Panc1 (cell line): ENCODE results near the gene TREM2. TPM values are rescaled to one million over a fixed set of nuclear protein-coding genes. Genes with fewer than 3 reads are reported as not detected.

ENCODE experiments used
- ATAC-seq: fragments of 200-7000 bp; cut with Tn5 transposase; 2 replicates; pipeline ENCODE4 v1.9.1; 2020; ENCODE audit warnings: mild to moderate bottlenecking, moderate library complexity
- BruUV-seq: library from RNA; stranded (reverse); fragments of 400-500 nt; replicated peaks from 2 replicates; lab custom pipeline; 2021; lab: Mats Ljungman, UMichigan
- CTCF ChIA-PET: fragments of 300-600 bp; sonication (Branson Sonifier 250); formaldehyde crosslinking; loops from one replicate; lab custom pipeline; 2022; ENCODE audit warnings: antibody characterized with exemption; lab: Charles Lee
- POLR2A ChIA-PET: fragments of 300-600 bp; sonication (Branson Sonifier 250); formaldehyde crosslinking; loops from one replicate; lab custom pipeline; 2022; ENCODE audit warnings: antibody characterized with exemption; lab: Charles Lee
- DNase-seq: peaks from one replicate; pipeline ENCODE4 v3.0.0-alpha.2; 2010; ENCODE audit warnings: low read depth, low spot score
- H3K27ac ChIP-seq: 2 replicates; pipeline ENCODE4 v1.5.1; 2011; ENCODE audit warnings: mild to moderate bottlenecking, low read length, inconsistent platforms
- H3K27me3 ChIP-seq: fragments of 200-500 bp; sonication (Bioruptor generic); 2 replicates; pipeline ENCODE4 v1.6.0; 2014; ENCODE audit warnings: low read length, inconsistent platforms; ENCODE audit not compliant: control insufficient read depth, insufficient read depth
- H3K36me3 ChIP-seq: fragments of 200-500 bp; sonication (Bioruptor generic); 2 replicates; pipeline ENCODE4 v1.5.1; 2014; ENCODE audit warnings: inconsistent platforms, mild to moderate bottlenecking, low read length, moderate library complexity; ENCODE audit not compliant: control insufficient read depth, insufficient read depth
- H3K4me1 ChIP-seq: 2 replicates; pipeline ENCODE4 v1.5.1; 2011; ENCODE audit warnings: inconsistent platforms, mild to moderate bottlenecking, low read length, moderate library complexity; ENCODE audit not compliant: control insufficient read depth, insufficient read depth
- H3K4me3 ChIP-seq, 2 experiments: 2 replicates each; pipeline ENCODE4 v1.5.1; 2011 to 2012; ENCODE audit warnings: low read depth in 2 of 2, low read length in 2 of 2, mild to moderate bottlenecking in 2 of 2, inconsistent platforms in 1 of 2, moderate library complexity in 1 of 2
- H3K9me3 ChIP-seq: fragments of 200-500 bp; sonication (Bioruptor generic); 2 replicates; pipeline ENCODE4 v1.5.1; 2014; ENCODE audit warnings: low read depth, mild to moderate bottlenecking, inconsistent platforms, low read length, moderate library complexity; ENCODE audit not compliant: control insufficient read depth, insufficient read depth
- CTCF ChIP-seq: fragments of 450-650 bp; IDR thresholded peaks from 2 replicates; pipeline ENCODE4 v1.5.1; 2017; ENCODE audit warnings: mild to moderate bottlenecking
- POLR2AphosphoS5 ChIP-seq: IDR thresholded peaks from 2 replicates; pipeline ENCODE4 v1.6.1; 2012; ENCODE audit warnings: mild to moderate bottlenecking, low read depth, low read length, moderate library complexity
- REST ChIP-seq, 2 experiments: IDR thresholded peaks; 2 replicates each; pipeline ENCODE4 v1.6.1; 2011 to 2012; ENCODE audit warnings: low read depth in 2 of 2, control low read depth in 1 of 2, low read length in 1 of 2, mild to moderate bottlenecking in 1 of 2, moderate library complexity in 1 of 2; ENCODE audit not compliant: insufficient read depth in 1 of 2
- SIN3A ChIP-seq: IDR thresholded peaks from 2 replicates; pipeline ENCODE4 v1.6.1; 2012; ENCODE audit warnings: low read depth, mild to moderate bottlenecking, low read length, moderate library complexity, borderline replicate concordance; ENCODE audit not compliant: insufficient read depth
- TCF7L2 ChIP-seq: IDR thresholded peaks from 2 replicates; pipeline ENCODE4 v1.6.1; 2011; ENCODE audit warnings: mild to moderate bottlenecking, low read depth, low read length, inconsistent platforms
- in situ Hi-C: cut with HindIII; loops from 2 replicates; pipeline ENCODE4 v1.10.0; 2016; ENCODE audit warnings: low sequenced_read_pairs, low pct_unique_long_range_greater_than_20kb
- intact Hi-C: fragments of 100-400 bp; cut with micrococcal nuclease; formaldehyde crosslinking; loops from one replicate; pipeline ENCODE4 v1.10.0; 2022; ENCODE audit not compliant: unreplicated experiment
- total RNA-seq: library from RNA; stranded (reverse); gene quantifications from one replicate; pipeline ENCODE4 v1.2.1, GENCODE V29; 2021; ENCODE audit not compliant: unreplicated experiment

Gene TREM2
- total RNA-seq, 1 experiment from 2014 or later = not detected

- H3K36me3 ChIP-seq = no peaks in the 10 kb centered on the region
- no peak overlapping the region for H3K27ac ChIP-seq
- H3K4me3 ChIP-seq = no peak overlapping the region
- no TSS peak for BruUV-seq
- POLR2A ChIA-PET = no interaction called here
- H3K4me1 ChIP-seq = no peaks in the 10 kb centered on the region
- CTCF ChIA-PET = no interaction called here
- DNase-seq (no peak), ATAC-seq (no peak)
- no peaks in the 10 kb centered on the region for H3K9me3 ChIP-seq
- TF ChIP-seq POLR2AphosphoS5 = no peak
- TF ChIP-seq SIN3A = no peak
- TF ChIP-seq CTCF = no peak
- no peak for TF ChIP-seq TCF7L2
- TF ChIP-seq REST (IDR thresholded peaks at IDR 0.05; ENCODE audit: insufficient read depth in 1 of 2, low read depth in 2 of 2, low read length in 1 of 2) = no peak
- in situ Hi-C loops (no loop called here), intact Hi-C loops (no loop called here)
- H3K27me3 ChIP-seq = peaks cover 6% of the 10 kb centered on the region
Observed at GRCh38 chr6:41204156-41204555, 41.2 kb upstream of the TREM2 start.

GRCh38 chr6:41201764-41202173 lies 38.9 kb upstream of the TREM2 start:
- TF ChIP-seq REST (IDR thresholded peaks at IDR 0.05; ENCODE audit: insufficient read depth in 1 of 2, low read depth in 2 of 2, low read length in 1 of 2) (no peak), TCF7L2 (no peak), SIN3A (no peak), POLR2AphosphoS5 (no peak), CTCF (no peak)
- ChIA-PET POLR2A (no interaction called here), CTCF (no interaction called here)
- Histone ChIP-seq H3K9me3 (no peaks in the 10 kb centered on the region), H3K36me3 (no peaks in the 10 kb centered on the region), H3K4me1 (no peaks in the 10 kb centered on the region), H3K4me3 (no peak overlapping the region), H3K27ac (no peak overlapping the region), H3K27me3 (peaks cover 4% of the 10 kb centered on the region)
- ATAC-seq = no peak
- in situ Hi-C loops (no loop called here), intact Hi-C loops (no loop called here)
- no TSS peak for BruUV-seq
- no peak for DNase-seq
